HepG2 (cell line): ENCODE measurements around the gene CLEC16A. TPM values are rescaled to one million over a fixed set of nuclear protein-coding genes. Genes with fewer than 3 reads are reported as not detected.

Experiments
- CCDC6 ChIP-seq: sonication (generic); formaldehyde crosslinking; IDR thresholded peaks from 2 replicates; pipeline ENCODE4 v1.8.1; 2022; ENCODE audit warnings: mild to moderate bottlenecking, missing genetic modification reagents, moderate library complexity
- ETV5 ChIP-seq: IDR thresholded peaks from 2 replicates; pipeline ENCODE4 v1.6.1; 2018; ENCODE audit warnings: missing biosample characterization, missing genetic modification reagents, inconsistent platforms, borderline replicate concordance
- EZH2 ChIP-seq: conservative IDR thresholded peaks from 2 replicates; pipeline ENCODE4 v1.6.1; 2012; ENCODE audit warnings: mild to moderate bottlenecking, low read depth, low read length, moderate library complexity
- FOXO1 ChIP-seq: sonication (generic); formaldehyde crosslinking; IDR thresholded peaks from 2 replicates; pipeline ENCODE4 v1.4.0; 2020; ENCODE audit warnings: missing genetic modification reagents
- GATAD2A ChIP-seq: IDR thresholded peaks from 2 replicates; pipeline ENCODE4 v1.6.1; 2016
- KLF12 ChIP-seq: sonication (generic); formaldehyde crosslinking; IDR thresholded peaks from 2 replicates; pipeline ENCODE4 v1.4.0; 2020; ENCODE audit warnings: missing genetic modification reagents, borderline replicate concordance
- KLF9 ChIP-seq: IDR thresholded peaks from 2 replicates; pipeline ENCODE4 v1.6.1; 2016; ENCODE audit warnings: low read depth
- MED1 ChIP-seq: sonication (generic); formaldehyde crosslinking; IDR thresholded peaks from 2 replicates; pipeline ENCODE4 v1.4.0; 2020; ENCODE audit warnings: missing genetic modification reagents
- MTF1 ChIP-seq: sonication (generic); formaldehyde crosslinking; IDR thresholded peaks from 2 replicates; pipeline ENCODE4 v1.5.0; 2020; ENCODE audit warnings: missing genetic modification reagents
- NFIC ChIP-seq: IDR thresholded peaks from 2 replicates; pipeline ENCODE4 v1.6.1; 2012; ENCODE audit warnings: mild to moderate bottlenecking, low read length, inconsistent platforms
- NFYC ChIP-seq: IDR thresholded peaks from 2 replicates; pipeline ENCODE4 v1.6.1; 2016; ENCODE audit warnings: missing genetic modification reagents, missing compliant biosample characterization
- PAWR ChIP-seq: sonication (generic); formaldehyde crosslinking; IDR thresholded peaks from 2 replicates; pipeline ENCODE4 v1.4.0; 2020; ENCODE audit warnings: missing genetic modification reagents, mild to moderate bottlenecking, borderline replicate concordance
- PAX8 ChIP-seq: sonication (generic); formaldehyde crosslinking; IDR thresholded peaks from 2 replicates; pipeline ENCODE4 v1.8.0; 2022; ENCODE audit warnings: mild to moderate bottlenecking, missing genetic modification reagents, borderline replicate concordance
- SNRNP70 ChIP-seq: fragments of 200-400 bp; formaldehyde crosslinking; IDR thresholded peaks from 2 replicates; pipeline ENCODE4 v1.6.1; 2017; ENCODE audit warnings: mild to moderate bottlenecking, low read depth, low read length, moderate library complexity
- SYNCRIP ChIP-seq: fragments of 200-400 bp; formaldehyde crosslinking; IDR thresholded peaks from 2 replicates; pipeline ENCODE4 v1.6.1; 2018; ENCODE audit warnings: mild to moderate bottlenecking, low read depth, low read length; ENCODE audit not compliant: insufficient read depth
- TEAD3 ChIP-seq: optimal IDR thresholded peaks from 2 replicates; pipeline ENCODE3; 2016; ENCODE audit warnings: borderline replicate concordance
- YEATS2 ChIP-seq: sonication (generic); formaldehyde crosslinking; IDR thresholded peaks from 2 replicates; pipeline ENCODE4 v1.4.0; 2020; ENCODE audit warnings: missing genetic modification reagents, borderline replicate concordance
- ZBTB20 ChIP-seq: sonication (generic); formaldehyde crosslinking; IDR thresholded peaks from 2 replicates; pipeline ENCODE4 v1.8.1; 2023; ENCODE audit warnings: missing genetic modification reagents, low read depth, mild to moderate bottlenecking, borderline replicate concordance
- polyA plus RNA-seq, 8 experiments: library from polyadenylated mRNA; depleted of rRNA in 3 of 8; stranded (reverse) in 7 of 8; unstranded in 1 of 8; fragments of >200 nt; fragmentation: Illumina TruSeq in 4 of 8; extraction: Trizol in 4 of 8; gene quantifications; 2 replicates each; pipeline versions ENCODE4 v1.2.1 to v1.2.3, GENCODE V29; 2011 to 2016; ENCODE audit warnings: low read depth in 4 of 8, missing spikeins in 1 of 8, mixed read lengths in 1 of 8; ENCODE audit not compliant: insufficient read depth in 1 of 8
- total RNA-seq, 5 experiments: library from RNA; depleted of rRNA; stranded (reverse); fragments of >200 nt; fragmentation: Illumina TruSeq; extraction: Trizol; gene quantifications; 2 replicates each; pipeline ENCODE4 v1.2.3, GENCODE V29; 2016; ENCODE audit warnings: low read depth in 1 of 5
- TF ChIP-seq, protein P1 (sequence below): sonication (generic); formaldehyde crosslinking; IDR thresholded peaks from 2 replicates; pipeline ENCODE4 v1.5.1; 2020; ENCODE audit warnings: mild to moderate bottlenecking, missing genetic modification reagents, borderline replicate concordance
- TF ChIP-seq, protein P2 (sequence below): sonication (generic); formaldehyde crosslinking; IDR thresholded peaks from 2 replicates; pipeline ENCODE4 v1.4.0; 2020; ENCODE audit warnings: missing genetic modification reagents
- TF ChIP-seq, protein P3 (sequence below): sonication (generic); formaldehyde crosslinking; IDR thresholded peaks from 2 replicates; pipeline ENCODE4 v1.5.0; 2020; ENCODE audit warnings: missing genetic modification reagents
- TF ChIP-seq, protein P4 (sequence below): sonication (generic); formaldehyde crosslinking; IDR thresholded peaks from 2 replicates; pipeline ENCODE4 v1.5.0; 2020; ENCODE audit warnings: mild to moderate bottlenecking, missing genetic modification reagents, borderline replicate concordance

Gene CLEC16A
- total and polyA plus RNA-seq, 2 of the 13 experiments (the other 11 are each of a cell fraction or from before 2014, with no cell fraction given), result 8.5 to 10.3 TPM

DNA sequence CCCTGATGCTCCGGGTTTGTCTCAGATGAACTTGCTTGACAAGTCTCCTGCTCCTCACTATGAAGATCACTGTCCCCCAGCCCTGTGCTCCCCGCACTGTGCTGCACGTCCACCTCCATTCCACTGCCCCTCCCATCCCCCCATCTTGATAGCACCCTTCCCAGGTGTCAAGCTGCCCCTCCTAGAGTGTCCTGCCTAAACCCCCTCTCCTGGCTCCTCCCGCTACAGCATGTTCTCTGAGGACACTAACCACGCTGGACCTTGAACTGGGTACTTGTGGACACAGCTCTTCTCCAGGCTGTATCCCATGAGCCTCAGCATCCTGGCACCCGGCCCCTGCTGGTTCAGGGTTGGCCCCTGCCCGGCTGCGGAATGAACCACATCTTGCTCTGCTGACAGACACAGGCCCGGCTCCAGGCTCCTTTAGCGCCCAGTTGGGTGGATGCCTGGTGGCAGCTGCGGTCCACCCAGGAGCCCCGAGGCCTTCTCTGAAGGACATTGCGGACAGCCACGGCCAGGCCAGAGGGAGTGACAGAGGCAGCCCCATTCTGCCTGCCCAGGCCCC is 20.6 kb upstream of the CLEC16A start (continued):
- TF ChIP-seq, protein P1, sequence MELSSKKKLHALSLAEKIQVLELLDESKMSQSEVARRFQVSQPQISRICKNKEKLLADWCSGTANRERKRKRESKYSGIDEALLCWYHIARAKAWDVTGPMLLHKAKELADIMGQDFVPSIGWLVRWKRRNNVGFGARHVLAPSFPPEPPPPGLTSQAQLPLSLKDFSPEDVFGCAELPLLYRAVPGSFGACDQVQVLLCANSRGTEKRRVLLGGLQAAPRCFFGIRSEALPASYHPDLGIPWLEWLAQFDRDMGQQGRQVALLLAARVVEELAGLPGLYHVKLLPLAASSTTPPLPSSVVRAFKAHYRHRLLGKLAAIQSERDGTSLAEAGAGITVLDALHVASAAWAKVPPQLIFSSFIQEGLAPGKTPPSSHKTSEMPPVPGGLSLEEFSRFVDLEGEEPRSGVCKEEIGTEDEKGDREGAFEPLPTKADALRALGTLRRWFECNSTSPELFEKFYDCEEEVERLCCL (CRISPR knock-in tag), result peak; percentile 21; the same call in 1 of the 2 replicates
- no peak; the same call in 1 of the 2 replicates for TF ChIP-seq PAWR (CRISPR knock-in tag)
- peak; percentile 68 for TF ChIP-seq MED1 (CRISPR knock-in tag)
- no peak for TF ChIP-seq KLF9 (CRISPR knock-in tag)
- no peak for TF ChIP-seq NFYC (CRISPR knock-in tag)
- TF ChIP-seq CCDC6 (CRISPR knock-in tag), result 0 out of 2 replicates have a peak, but pooled peaks have one; percentile 13
- TF ChIP-seq YEATS2, result peak; percentile 53; the same call in 1 of the 2 replicates
- TF ChIP-seq, protein P2, sequence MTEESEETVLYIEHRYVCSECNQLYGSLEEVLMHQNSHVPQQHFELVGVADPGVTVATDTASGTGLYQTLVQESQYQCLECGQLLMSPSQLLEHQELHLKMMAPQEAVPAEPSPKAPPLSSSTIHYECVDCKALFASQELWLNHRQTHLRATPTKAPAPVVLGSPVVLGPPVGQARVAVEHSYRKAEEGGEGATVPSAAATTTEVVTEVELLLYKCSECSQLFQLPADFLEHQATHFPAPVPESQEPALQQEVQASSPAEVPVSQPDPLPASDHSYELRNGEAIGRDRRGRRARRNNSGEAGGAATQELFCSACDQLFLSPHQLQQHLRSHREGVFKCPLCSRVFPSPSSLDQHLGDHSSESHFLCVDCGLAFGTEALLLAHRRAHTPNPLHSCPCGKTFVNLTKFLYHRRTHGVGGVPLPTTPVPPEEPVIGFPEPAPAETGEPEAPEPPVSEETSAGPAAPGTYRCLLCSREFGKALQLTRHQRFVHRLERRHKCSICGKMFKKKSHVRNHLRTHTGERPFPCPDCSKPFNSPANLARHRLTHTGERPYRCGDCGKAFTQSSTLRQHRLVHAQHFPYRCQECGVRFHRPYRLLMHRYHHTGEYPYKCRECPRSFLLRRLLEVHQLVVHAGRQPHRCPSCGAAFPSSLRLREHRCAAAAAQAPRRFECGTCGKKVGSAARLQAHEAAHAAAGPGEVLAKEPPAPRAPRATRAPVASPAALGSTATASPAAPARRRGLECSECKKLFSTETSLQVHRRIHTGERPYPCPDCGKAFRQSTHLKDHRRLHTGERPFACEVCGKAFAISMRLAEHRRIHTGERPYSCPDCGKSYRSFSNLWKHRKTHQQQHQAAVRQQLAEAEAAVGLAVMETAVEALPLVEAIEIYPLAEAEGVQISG (CRISPR knock-in tag), result peak; percentile 51; the same call in 1 of the 2 replicates
- no peak for TF ChIP-seq FOXO1 (CRISPR knock-in tag)
- TF ChIP-seq NFIC, result no peak
- 0 out of 2 replicates have a peak, but pooled peaks have one; percentile 72 for TF ChIP-seq PAX8 (CRISPR knock-in tag)
- TF ChIP-seq ZBTB20 (CRISPR knock-in tag), result peak; percentile 56; the same call in 1 of the 2 replicates
- TF ChIP-seq, protein P3, sequence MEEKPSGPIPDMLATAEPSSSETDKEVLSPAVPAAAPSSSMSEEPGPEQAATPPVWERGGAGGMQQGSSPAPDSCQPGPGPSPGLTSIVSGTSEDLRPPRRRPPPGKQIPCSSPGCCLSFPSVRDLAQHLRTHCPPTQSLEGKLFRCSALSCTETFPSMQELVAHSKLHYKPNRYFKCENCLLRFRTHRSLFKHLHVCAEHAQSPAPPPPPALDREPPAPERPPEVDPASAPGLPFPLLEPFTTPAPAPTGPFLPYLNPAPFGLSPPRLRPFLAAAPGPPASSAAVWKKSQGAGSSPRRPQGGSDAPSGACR (CRISPR knock-in tag), result peak; percentile 93; the same call in 1 of the 2 replicates
- no peak for TF ChIP-seq SYNCRIP
- no peak for TF ChIP-seq EZH2
- TF ChIP-seq GATAD2A, result peak; percentile 84; the same call in 1 of the 2 replicates
- no peak for TF ChIP-seq KLF12 (CRISPR knock-in tag)
- peak; percentile 79 for TF ChIP-seq TEAD3 (CRISPR knock-in tag)
- no peak for TF ChIP-seq SNRNP70
- TF ChIP-seq ETV5 (CRISPR knock-in tag), result peak; percentile 39; the same call in 1 of the 2 replicates
- TF ChIP-seq MTF1 (CRISPR knock-in tag), result no peak
- TF ChIP-seq, protein P4, sequence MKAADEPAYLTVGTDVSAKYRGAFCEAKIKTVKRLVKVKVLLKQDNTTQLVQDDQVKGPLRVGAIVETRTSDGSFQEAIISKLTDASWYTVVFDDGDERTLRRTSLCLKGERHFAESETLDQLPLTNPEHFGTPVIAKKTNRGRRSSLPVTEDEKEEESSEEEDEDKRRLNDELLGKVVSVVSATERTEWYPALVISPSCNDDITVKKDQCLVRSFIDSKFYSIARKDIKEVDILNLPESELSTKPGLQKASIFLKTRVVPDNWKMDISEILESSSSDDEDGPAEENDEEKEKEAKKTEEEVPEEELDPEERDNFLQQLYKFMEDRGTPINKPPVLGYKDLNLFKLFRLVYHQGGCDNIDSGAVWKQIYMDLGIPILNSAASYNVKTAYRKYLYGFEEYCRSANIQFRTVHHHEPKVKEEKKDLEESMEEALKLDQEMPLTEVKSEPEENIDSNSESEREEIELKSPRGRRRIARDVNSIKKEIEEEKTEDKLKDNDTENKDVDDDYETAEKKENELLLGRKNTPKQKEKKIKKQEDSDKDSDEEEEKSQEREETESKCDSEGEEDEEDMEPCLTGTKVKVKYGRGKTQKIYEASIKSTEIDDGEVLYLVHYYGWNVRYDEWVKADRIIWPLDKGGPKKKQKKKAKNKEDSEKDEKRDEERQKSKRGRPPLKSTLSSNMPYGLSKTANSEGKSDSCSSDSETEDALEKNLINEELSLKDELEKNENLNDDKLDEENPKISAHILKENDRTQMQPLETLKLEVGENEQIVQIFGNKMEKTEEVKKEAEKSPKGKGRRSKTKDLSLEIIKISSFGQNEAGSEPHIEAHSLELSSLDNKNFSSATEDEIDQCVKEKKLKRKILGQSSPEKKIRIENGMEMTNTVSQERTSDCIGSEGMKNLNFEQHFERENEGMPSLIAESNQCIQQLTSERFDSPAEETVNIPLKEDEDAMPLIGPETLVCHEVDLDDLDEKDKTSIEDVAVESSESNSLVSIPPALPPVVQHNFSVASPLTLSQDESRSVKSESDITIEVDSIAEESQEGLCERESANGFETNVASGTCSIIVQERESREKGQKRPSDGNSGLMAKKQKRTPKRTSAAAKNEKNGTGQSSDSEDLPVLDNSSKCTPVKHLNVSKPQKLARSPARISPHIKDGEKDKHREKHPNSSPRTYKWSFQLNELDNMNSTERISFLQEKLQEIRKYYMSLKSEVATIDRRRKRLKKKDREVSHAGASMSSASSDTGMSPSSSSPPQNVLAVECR (CRISPR knock-in tag), result peak; percentile 62
